T-helper 1 cell treated with Interleukin-12 subunit alpha and Interleukin-12 subunit beta and Interleukin-4 antibody, amounts not matched to agents 30 μg/mL and 1 μg/mL, for 36 hours (primary cell): Measurements from ENCODE around the gene KIF13A.
"Not testable (repeated sequence)": the region's sequence is repeated elsewhere in the genome, so short reads cannot be mapped to it uniquely, and the experiment has no call there.

Source experiments
- H3K27ac Mint-ChIP-seq: one replicate; pipeline ENCODE4 v1.8.0; 2021; ENCODE audit warnings: mild to moderate bottlenecking, mixed read lengths
- H3K27me3 Mint-ChIP-seq: one replicate; pipeline ENCODE4 v1.8.0; 2021; ENCODE audit warnings: low read depth, mixed read lengths
- H3K36me3 Mint-ChIP-seq: one replicate; pipeline ENCODE4 v1.8.0; 2021; ENCODE audit warnings: low read depth, mixed read lengths
- H3K4me1 Mint-ChIP-seq: one replicate; pipeline ENCODE4 v1.8.0; 2021; ENCODE audit warnings: low read depth, mixed read lengths
- H3K4me3 Mint-ChIP-seq: one replicate; pipeline ENCODE4 v1.8.0; 2021; ENCODE audit warnings: mild to moderate bottlenecking, moderate library complexity, mixed read lengths
- H3K9me3 Mint-ChIP-seq: one replicate; pipeline ENCODE4 v1.8.0; 2021; ENCODE audit warnings: mixed read lengths

Gene KIF13A

GRCh38 chr6:17985934-17986655 lies 1.3 kb downstream of the KIF13A start:
- Mint-ChIP-seq H3K4me1 (peaks cover 7% of the 10 kb centered on the region), H3K36me3 (no peaks in the 10 kb centered on the region), H3K27me3 (peaks cover 60% of the 10 kb centered on the region), H3K9me3 (no peaks in the 10 kb centered on the region), H3K27ac (no peak overlapping the region), H3K4me3 (peak overlapping the region; percentile 26)

- no peaks in the 10 kb centered on the region for H3K9me3 Mint-ChIP-seq
- H3K4me1 Mint-ChIP-seq = peaks cover 7% of the 10 kb centered on the region
- peaks cover 64% of the 10 kb centered on the region for H3K27me3 Mint-ChIP-seq
- H3K27ac Mint-ChIP-seq = no peak overlapping the region
- H3K36me3 Mint-ChIP-seq = no peaks in the 10 kb centered on the region
- no peak overlapping the region for H3K4me3 Mint-ChIP-seq
These were observed 2.4 kb downstream of the KIF13A start for GRCh38 chr6:17984812-17985670.

- Mint-ChIP-seq H3K36me3 (no peaks in the 10 kb centered on the region), H3K27ac (no peak overlapping the region), H3K4me3 (no peak overlapping the region), H3K4me1 (peaks cover 7% of the 10 kb centered on the region), H3K9me3 (no peaks in the 10 kb centered on the region), H3K27me3 (peaks cover 66% of the 10 kb centered on the region)
These were observed 3.0 kb downstream of the KIF13A start for GRCh38 chr6:17984399-17984798.

- Mint-ChIP-seq H3K27me3 (peaks cover 61% of the 10 kb centered on the region), H3K27ac (no peak overlapping the region), H3K4me3 (no peak overlapping the region), H3K36me3 (no peaks in the 10 kb centered on the region), H3K9me3 (no peaks in the 10 kb centered on the region), H3K4me1 (peaks cover 7% of the 10 kb centered on the region)
These were observed 3.7 kb downstream of the KIF13A start for GRCh38 chr6:17983730-17984129.

- H3K27me3 Mint-ChIP-seq = peaks cover 34% of the 10 kb centered on the region
- H3K4me1 Mint-ChIP-seq = peaks cover 2% of the 10 kb centered on the region
- no peak overlapping the region for H3K27ac Mint-ChIP-seq
- H3K9me3 Mint-ChIP-seq = no peaks in the 10 kb centered on the region
- H3K4me3 Mint-ChIP-seq = no peak overlapping the region
- H3K36me3 Mint-ChIP-seq = no peaks in the 10 kb centered on the region
These were observed 7.1 kb downstream of the KIF13A start for GRCh38 chr6:17980329-17980728.

- Mint-ChIP-seq H3K27ac (no peak overlapping the region), H3K4me3 (no peak overlapping the region), H3K27me3 (peaks cover 26% of the 10 kb centered on the region), H3K9me3 (no peaks in the 10 kb centered on the region), H3K4me1 (peaks cover 2% of the 10 kb centered on the region), H3K36me3 (no peaks in the 10 kb centered on the region)
These were observed 8.0 kb downstream of the KIF13A start for GRCh38 chr6:17979479-17979878.

- H3K9me3 Mint-ChIP-seq, H3K27ac Mint-ChIP-seq, H3K4me3 Mint-ChIP-seq, H3K36me3 Mint-ChIP-seq, H3K4me1 Mint-ChIP-seq: not testable (repeated sequence)
- peaks cover 20% of the 10 kb centered on the region for H3K27me3 Mint-ChIP-seq
These were observed 11.2 kb downstream of the KIF13A start for GRCh38 chr6:17976258-17976657.

GRCh38 chr6:17974570-17975368 lies 12.7 kb downstream of the KIF13A start:
- Mint-ChIP-seq H3K27ac (no peak overlapping the region), H3K4me1 (no peaks in the 10 kb centered on the region)

GRCh38 chr6:17972978-17973622 lies 14.3 kb downstream of the KIF13A start:
- H3K4me3 Mint-ChIP-seq = no peak overlapping the region
- no peaks in the 10 kb centered on the region for H3K36me3 Mint-ChIP-seq

More at GRCh38 chr6:17974570-17975368, 12.7 kb downstream of the KIF13A start:
- Mint-ChIP-seq H3K9me3 (no peaks in the 10 kb centered on the region), H3K4me3 (no peak overlapping the region), H3K36me3 (no peaks in the 10 kb centered on the region), H3K27me3 (peaks cover 15% of the 10 kb centered on the region)

GRCh38 chr6:17972074-17972952 lies 15.1 kb downstream of the KIF13A start:
- no peaks in the 10 kb centered on the region for H3K36me3 Mint-ChIP-seq
- H3K4me3 Mint-ChIP-seq = no peak overlapping the region
- peaks cover 17% of the 10 kb centered on the region for H3K27me3 Mint-ChIP-seq
- no peaks in the 10 kb centered on the region for H3K4me1 Mint-ChIP-seq
- no peak overlapping the region for H3K27ac Mint-ChIP-seq
- H3K9me3 Mint-ChIP-seq = no peaks in the 10 kb centered on the region

More at GRCh38 chr6:17972978-17973622, 14.3 kb downstream of the KIF13A start:
- no peak overlapping the region for H3K27ac Mint-ChIP-seq
- H3K9me3 Mint-ChIP-seq = no peaks in the 10 kb centered on the region
- no peaks in the 10 kb centered on the region for H3K4me1 Mint-ChIP-seq
- peaks cover 17% of the 10 kb centered on the region for H3K27me3 Mint-ChIP-seq

- Mint-ChIP-seq H3K9me3 (no peaks in the 10 kb centered on the region), H3K4me1 (no peaks in the 10 kb centered on the region), H3K4me3 (no peak overlapping the region)
These were observed 16.0 kb downstream of the KIF13A start for GRCh38 chr6:17971128-17972073.

GRCh38 chr6:17968876-17969275 lies 18.6 kb downstream of the KIF13A start:
- Mint-ChIP-seq H3K4me3 (no peak overlapping the region), H3K9me3 (no peaks in the 10 kb centered on the region), H3K27ac (no peak overlapping the region), H3K27me3 (peaks cover 17% of the 10 kb centered on the region), H3K36me3 (no peaks in the 10 kb centered on the region), H3K4me1 (no peaks in the 10 kb centered on the region)

More at GRCh38 chr6:17971128-17972073, 16.0 kb downstream of the KIF13A start:
- no peak overlapping the region for H3K27ac Mint-ChIP-seq
- H3K27me3 Mint-ChIP-seq = peaks cover 17% of the 10 kb centered on the region
- no peaks in the 10 kb centered on the region for H3K36me3 Mint-ChIP-seq
